Body of pancreas (tissue), 4 donors: ENCODE measurements around the gene APH1B.

ENCODE experiments used
- CTCF ChIP-seq, 7 experiments: fragments of 450-650 bp in 4 of 7; fragments of 200-600 bp in 3 of 7; sonication (generic) in 3 of 7; IDR thresholded peaks; one replicate each; pipeline ENCODE4 v1.5.1; 2016 to 2019; ENCODE audit warnings: antibody characterized with exemption in 7 of 7
- POLR2A ChIP-seq, 3 donors: fragments of 450-650 bp; IDR thresholded peaks; one replicate each; pipeline ENCODE4 v1.6.1; 2016; ENCODE audit warnings: antibody characterized with exemption in 3 of 3, mild to moderate bottlenecking in 2 of 3

- no peak for TF ChIP-seq CTCF (IDR thresholded peaks at IDR 0.05)
- TF ChIP-seq POLR2A (IDR thresholded peaks at IDR 0.05): no peak
Observed at GRCh38 chr15:63310646-63311045, 33.2 kb downstream of the APH1B start.
